ENCODE results near the gene LLGL2.

Gene LLGL2

DNA sequence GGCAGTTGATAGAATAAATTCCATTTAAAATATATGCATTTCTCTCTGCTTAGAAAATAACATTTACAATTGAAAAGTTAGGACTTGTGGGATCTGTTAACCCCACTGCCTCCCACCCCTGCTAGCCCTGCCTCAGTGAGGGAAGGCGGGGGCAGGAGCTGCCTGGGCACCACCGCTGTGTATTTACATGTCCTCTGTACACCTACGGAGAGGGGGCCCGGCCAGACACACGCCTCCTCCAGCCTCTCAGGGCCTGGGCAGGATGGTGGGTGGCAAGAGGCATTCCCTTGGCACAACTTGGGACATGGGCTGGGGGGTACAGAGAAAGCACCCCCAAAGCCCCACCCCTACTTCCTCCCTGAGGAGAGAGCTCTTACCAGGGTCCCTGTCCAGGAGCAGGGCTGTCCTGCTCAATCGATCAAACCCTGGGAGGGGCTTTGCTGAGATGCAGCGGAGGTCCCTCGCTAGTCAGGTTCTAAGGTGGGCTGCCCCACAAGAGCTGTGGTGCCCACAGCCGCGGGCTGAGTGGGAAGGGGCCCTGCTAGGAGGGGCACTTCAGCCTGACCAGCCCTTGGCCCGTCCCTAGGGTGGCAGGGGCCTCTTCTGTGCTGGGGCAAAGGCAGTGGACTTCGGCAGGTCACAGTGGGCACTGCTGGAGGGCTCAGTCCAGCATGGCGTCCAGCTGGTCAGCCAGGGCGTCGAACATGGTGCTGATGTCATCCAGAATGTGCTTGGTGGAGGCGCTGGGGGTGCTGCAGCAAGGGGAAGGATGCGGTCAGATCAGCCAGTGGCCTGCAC lies 24.9 kb upstream of the LLGL2 start:
- Histone ChIP-seq H3K4me3 (ENCODE audit: low read depth, low read length) (no peak overlapping the region), H3K9me3 (ENCODE audit: severe bottlenecking) (no peaks in the 10 kb centered on the region), H3K27me3 (ENCODE audit: insufficient read depth, low read depth, severe bottlenecking) (no peaks in the 10 kb centered on the region), H3K27ac (no peak overlapping the region), H3K36me3 (peaks cover 90% of the 10 kb centered on the region)
- DNase-seq, result no peak
- TF ChIP-seq CTCF (IDR thresholded peaks at IDR 0.05; ENCODE audit: low read depth, low read length), result no peak

DNA sequence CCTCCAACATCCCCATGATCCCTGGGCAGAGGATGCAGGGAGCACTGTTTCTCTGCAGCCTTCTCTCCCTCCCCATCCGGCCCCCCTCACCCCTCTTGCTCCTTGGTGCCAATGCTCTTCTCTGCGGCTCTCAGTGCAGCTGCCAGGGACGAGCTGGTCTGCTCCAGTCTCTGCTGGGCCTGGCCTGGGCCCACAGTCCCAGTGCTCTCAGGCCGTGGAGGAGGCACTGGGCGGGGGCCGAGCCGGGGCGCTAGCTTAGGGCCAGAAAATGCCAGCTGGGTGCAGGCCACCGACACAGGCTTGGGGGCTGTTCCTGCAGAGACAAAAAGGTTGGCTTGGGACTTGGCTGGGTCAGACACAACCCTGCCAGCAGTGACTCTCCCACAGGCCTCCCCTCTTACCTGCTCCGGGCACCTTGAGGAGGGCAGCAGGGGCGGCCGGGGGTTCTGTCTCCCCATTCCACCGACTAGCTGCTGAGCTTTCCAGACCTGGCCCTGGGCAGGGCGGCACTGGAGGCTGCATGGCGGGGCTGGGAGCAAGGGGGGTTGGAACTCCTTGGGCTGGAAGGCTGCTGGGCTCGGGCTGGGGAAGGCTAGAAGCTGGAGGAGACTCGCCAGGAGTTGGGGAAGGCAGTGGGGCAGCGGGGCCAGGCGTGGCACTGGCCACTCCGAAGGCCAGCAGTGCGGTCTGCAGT lies 24.0 kb upstream of the LLGL2 start:
- Histone ChIP-seq H3K27ac (no peak overlapping the region), H3K9me3 (ENCODE audit: severe bottlenecking) (no peaks in the 10 kb centered on the region), H3K36me3 (peaks cover 90% of the 10 kb centered on the region), H3K27me3 (ENCODE audit: insufficient read depth, low read depth, severe bottlenecking) (no peaks in the 10 kb centered on the region), H3K4me3 (ENCODE audit: low read depth, low read length) (no peak overlapping the region)
- TF ChIP-seq CTCF (IDR thresholded peaks at IDR 0.05; ENCODE audit: low read depth, low read length), result no peak
- DNase-seq, result no peak

- peaks cover 91% of the 10 kb centered on the region for H3K36me3 ChIP-seq
Measured at GRCh38 chr17:75502072-75502720, 23.3 kb upstream of the LLGL2 start.

DNA sequence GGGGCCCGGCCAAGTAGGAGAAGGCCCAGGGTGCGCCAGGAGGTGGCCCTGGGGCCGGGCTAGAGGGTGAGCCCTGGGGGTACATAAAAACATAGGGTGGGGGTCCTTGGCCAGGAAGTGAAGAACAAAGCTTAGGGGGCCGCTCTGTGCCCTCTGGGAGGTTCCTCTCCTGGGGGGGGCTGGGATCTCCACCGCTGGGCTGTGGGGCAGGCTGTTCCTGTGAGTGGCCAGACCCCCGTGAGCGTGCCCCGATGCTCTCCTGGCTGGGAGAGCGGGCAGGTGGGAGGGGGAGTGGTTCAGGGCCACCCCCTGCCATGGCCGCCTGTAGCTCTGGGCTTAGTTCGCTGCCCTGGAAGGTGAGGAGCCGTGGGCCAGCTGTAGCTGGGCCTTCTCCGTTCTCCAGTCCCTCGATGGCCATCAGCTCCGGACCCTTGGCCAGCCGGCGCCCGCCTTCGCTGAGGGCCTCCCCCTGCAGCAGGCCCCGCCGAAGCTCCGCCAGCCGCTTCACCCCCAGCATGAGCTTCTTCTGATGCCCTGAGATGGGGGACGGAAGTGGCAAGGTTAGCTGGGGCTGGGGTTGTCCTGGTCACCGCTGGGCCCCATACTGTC lies 22.7 kb upstream of the LLGL2 start:
- Histone ChIP-seq H3K27me3 (ENCODE audit: insufficient read depth, low read depth, severe bottlenecking) (no peaks in the 10 kb centered on the region), H3K27ac (no peak overlapping the region), H3K36me3 (peaks cover 91% of the 10 kb centered on the region), H3K4me3 (ENCODE audit: low read depth, low read length) (no peak overlapping the region), H3K9me3 (ENCODE audit: severe bottlenecking) (no peaks in the 10 kb centered on the region)
- TF ChIP-seq CTCF (IDR thresholded peaks at IDR 0.05; ENCODE audit: low read depth, low read length), result no peak
- DNase-seq, result no peak

More at GRCh38 chr17:75502072-75502720, 23.3 kb upstream of the LLGL2 start:
- Histone ChIP-seq H3K4me3 (ENCODE audit: low read depth, low read length) (no peak overlapping the region), H3K9me3 (ENCODE audit: severe bottlenecking) (no peaks in the 10 kb centered on the region), H3K27ac (no peak overlapping the region), H3K27me3 (ENCODE audit: insufficient read depth, low read depth, severe bottlenecking) (no peaks in the 10 kb centered on the region)
- no peak for DNase-seq
- TF ChIP-seq CTCF (IDR thresholded peaks at IDR 0.05; ENCODE audit: low read depth, low read length), result no peak

DNA sequence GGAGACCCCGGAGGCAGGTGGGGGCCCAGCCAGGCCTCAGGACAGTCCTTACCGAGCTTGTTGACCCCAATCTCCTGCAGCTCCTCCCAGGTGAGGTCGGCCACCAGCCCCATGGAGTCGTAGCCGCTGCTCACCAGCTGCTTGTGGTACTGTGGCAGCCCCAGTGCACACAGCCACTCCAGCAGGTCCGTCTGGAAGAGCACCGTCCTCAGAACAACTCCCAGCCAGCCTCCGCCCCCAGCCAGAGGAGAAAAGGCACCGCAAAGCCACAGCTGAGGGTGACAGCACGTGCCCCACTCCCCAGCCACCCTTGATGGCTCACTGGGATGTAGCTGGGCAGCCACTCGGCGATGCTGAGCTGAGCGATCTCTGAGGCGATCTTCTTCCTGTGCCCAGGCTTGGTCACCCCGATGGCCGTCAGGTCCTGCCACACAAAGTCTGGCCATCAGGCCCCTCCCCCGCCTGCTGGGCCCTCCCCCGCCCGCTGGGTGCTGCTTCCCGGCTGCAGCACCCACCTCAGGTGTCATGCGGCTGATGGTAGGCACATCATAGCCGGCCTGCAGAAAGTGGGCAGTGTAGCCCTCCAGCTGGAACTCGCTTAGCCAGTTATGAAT lies 22.1 kb upstream of the LLGL2 start:
- no peak for TF ChIP-seq CTCF (IDR thresholded peaks at IDR 0.05; ENCODE audit: low read depth, low read length)
- no peak overlapping the region for H3K4me3 ChIP-seq (ENCODE audit: low read depth, low read length)
- peaks cover 89% of the 10 kb centered on the region for H3K36me3 ChIP-seq

More for the DNA sequence above, 22.1 kb upstream of the LLGL2 start:
- H3K27me3 ChIP-seq (ENCODE audit: insufficient read depth, low read depth, severe bottlenecking), result no peaks in the 10 kb centered on the region
- no peak for DNase-seq
- H3K9me3 ChIP-seq (ENCODE audit: severe bottlenecking), result no peaks in the 10 kb centered on the region
- H3K27ac ChIP-seq, result no peak overlapping the region
